ENCODE measurements around the gene VAV2.

Gene VAV2

DNA sequence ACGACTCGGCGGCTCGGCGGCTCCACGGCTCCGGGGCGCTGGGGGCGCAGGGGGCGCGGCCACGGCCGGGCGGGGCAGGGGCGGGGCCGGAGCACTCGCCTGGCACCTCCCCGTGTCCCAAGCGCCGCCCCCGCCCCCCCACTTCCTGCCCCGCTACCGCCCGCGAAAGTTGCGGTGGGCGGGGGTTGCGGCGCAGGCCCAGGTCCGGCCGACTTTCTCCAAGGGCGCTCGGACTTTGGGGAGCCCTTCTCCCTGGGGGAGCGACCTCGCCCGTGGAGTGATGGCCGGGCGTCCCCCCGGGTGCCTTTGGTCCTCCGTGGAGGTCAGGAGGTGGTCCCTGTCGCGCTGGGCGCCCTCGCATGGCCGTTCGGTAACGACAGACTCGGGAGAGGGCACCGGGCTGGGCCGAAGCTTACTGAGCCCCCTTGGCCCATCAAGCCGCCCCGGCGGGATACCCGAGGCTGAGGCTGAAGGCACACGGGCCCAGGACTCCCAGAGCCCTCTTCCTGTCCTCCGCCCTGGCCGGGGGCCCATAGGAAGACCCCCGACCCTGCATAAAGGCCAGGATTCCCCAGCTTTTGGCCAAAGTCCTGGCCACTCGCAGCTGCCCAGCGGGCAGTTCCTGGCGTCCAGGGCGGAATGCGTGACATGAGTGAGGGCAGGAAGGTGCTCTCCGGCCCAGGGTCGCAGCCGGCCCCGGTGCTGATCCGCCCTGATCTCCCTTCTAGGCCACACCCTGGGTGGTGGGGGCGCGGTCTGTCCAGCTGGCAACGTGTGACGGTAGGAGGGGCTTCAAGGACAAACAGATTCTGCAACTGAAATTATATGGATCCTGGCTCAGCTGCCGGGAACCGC, 883 bp upstream of the VAV2 start:
- TF ChIP-seq, protein P1, sequence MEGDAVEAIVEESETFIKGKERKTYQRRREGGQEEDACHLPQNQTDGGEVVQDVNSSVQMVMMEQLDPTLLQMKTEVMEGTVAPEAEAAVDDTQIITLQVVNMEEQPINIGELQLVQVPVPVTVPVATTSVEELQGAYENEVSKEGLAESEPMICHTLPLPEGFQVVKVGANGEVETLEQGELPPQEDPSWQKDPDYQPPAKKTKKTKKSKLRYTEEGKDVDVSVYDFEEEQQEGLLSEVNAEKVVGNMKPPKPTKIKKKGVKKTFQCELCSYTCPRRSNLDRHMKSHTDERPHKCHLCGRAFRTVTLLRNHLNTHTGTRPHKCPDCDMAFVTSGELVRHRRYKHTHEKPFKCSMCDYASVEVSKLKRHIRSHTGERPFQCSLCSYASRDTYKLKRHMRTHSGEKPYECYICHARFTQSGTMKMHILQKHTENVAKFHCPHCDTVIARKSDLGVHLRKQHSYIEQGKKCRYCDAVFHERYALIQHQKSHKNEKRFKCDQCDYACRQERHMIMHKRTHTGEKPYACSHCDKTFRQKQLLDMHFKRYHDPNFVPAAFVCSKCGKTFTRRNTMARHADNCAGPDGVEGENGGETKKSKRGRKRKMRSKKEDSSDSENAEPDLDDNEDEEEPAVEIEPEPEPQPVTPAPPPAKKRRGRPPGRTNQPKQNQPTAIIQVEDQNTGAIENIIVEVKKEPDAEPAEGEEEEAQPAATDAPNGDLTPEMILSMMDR (IDR thresholded peaks at IDR 0.05) = peak; percentile 71

DNA sequence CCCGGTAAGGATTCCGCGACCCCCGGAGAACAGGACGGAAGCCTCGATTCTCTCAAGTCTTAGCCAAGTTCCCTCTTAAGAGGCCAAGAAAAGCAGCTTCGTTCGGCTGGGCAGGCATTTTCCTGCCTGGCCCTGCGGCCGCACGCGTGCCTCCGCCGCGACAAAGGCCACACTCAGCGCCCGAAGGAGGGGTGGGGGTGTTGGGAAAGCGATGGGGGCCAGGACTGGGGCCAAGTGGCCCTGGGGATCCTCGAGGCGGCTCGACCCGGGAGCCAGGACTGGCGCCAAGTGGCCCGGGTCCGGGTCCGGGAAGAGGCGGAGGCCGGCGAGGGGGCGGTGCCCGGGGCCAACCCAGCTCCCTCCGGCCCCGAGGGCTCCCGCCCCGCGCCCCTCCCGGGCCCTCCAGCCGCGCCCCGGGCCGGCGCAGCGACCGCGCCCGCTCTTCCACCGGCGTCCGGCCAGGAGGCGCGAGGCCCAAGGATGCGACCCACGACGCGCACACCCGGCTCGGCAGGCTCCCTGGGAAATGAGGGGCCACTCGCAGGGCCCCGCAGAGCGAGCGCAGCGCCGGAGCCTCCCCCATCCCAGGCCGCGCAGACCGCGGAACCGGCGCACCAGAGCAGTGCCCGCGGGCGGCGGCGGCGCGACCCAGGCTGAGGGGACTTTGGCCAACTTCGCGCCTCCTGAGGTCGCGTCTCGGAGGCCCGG, 756 bp downstream of the VAV2 start:
- TF ChIP-seq, protein P1 (IDR thresholded peaks at IDR 0.05) = no peak

DNA sequence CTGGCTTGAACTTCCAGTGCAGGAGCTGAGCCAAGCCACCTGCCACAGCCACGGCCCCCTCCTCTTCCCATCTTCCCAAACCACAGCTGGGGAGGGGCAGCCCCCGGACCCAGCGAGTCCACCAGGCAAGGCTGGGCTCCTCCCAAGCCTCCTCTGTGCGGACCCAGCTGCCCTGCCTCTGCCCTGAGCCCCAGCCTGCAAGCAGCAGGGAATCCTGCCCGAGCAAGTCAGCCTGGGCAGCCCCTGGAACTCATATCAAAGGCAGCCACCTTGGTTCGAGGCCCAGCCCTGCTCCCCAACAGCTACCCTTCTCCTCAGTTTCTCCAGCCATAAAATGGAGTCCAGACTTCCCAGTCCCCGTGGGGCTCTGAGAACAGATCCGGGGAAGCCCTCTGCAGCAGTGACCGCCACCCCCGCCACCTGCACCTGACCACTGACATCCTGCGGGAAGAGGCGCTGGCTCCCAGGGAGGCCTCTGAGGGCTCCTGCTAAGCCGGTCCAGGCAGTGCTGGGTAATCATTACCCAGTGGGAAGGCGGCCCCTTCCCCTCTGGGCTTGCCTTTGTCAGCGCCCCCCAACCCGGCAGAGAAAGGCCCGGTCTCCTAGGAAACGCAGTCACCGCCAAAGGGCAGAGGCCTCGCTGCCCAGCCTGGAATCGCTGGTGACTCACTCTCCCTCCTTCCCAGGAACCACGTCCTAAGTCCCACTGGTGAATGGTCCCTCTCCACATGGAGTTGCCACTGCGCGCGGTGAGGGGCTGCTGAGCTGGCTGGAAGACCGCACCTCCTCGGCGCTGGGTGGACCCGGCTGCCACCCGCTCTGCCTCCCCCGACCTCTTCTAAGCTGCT, 1.5 kb downstream of the VAV2 start:
- TF ChIP-seq, protein P1 (IDR thresholded peaks at IDR 0.05) = no peak

DNA sequence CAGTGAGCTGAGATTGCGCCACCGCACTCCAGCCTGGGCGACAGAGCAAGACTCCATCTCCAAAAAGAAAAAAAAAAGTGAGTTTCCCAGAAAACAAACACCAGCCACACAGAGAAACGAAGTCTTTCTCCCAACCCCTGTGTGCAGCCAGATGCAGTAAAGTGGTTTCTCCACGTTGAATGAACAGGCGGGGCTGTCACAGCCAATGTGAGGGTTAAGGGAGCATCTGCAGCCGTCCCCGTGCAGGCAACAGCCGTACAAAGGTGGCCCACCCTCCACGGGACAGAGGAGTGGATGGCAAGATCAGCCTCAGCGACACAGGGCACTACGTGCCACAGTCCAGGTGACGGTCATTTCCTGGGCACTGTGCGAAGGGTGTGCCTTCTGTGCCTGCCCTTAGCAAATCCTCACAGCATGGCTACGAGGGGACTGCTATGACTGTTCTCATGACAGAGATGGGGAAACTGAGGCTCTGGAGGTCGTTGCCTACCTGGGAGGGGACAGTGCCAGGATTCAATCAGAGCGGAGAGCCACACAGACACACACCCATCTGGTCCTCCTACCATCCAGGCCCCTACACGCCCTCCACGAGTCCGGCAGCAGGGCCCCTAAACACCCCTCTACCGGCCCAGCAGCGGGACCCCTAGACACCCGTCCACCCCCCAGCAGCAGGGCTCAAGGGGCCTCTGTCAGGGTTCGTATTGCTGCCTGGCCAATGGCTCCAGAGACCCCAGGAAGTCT, 2.3 kb downstream of the VAV2 start:
- TF ChIP-seq, protein P1 (IDR thresholded peaks at IDR 0.05) = no peak

DNA sequence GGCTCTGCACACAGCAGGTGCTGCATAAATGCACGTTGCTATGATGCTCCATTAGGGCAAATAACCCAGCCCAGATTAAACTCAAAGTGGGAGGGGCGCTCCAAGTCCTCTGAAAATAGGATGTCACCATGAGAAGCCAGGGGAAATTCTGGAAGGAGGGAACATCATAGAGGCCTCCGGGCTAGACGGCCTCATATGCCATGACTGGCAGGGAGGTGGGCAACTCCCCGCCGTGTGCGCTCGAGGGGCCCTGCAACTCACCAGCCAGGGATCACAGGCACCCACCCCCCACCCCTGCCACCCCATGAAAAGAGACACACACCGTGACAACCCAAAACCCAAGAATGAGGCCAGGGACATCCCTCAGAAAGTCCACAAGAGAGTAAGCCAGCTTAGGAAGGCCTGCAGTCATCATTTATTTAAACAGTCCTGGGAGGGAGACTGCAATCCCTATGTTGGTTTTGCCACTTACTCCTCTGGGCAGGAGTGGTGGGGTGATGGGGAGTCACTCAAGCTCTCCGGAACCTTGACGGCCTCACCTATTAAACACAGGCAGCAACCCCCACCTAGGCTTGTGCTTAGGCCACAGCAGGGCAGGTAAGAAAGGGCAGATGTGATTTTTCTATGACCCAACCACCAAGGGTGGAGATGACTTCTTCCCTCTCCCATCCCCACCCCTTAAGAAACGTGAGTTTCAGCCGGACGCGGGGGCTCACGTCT, 4.0 kb downstream of the VAV2 start:
- TF ChIP-seq, protein P1 (IDR thresholded peaks at IDR 0.05) = no peak

DNA sequence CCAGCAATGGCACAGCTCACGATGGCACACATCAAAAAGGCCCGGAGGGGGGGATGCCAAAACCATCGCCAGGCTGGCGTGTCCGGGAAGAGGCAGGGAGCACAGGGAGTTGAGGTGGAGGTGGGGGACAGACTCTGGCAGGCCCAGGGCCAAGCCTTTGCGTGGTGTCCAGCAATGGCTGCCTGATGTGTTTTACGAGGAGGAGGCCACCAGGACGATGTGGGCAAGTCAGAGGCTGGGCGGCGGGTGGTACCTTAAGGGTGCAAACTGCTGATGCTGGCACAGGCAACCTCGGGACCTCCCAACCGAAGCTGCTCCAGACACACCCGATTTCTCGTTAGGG, 4.7 kb downstream of the VAV2 start:
- TF ChIP-seq, protein P1 (IDR thresholded peaks at IDR 0.05) = no peak
